Mesangial cell (primary cell): ENCODE results near the gene HEATR3. TPM values are rescaled to one million over a fixed set of nuclear protein-coding genes. Genes with fewer than 3 reads are reported as not detected.

Source experiments
- total RNA-seq: library from RNA; depleted of rRNA; stranded (reverse); fragments of >200 nt; gene quantifications from 2 replicates; pipeline ENCODE4 v1.2.3, GENCODE V29; 2015

The HEATR3 gene
- 12.5 and 17.8 TPM in 2 replicates for total RNA-seq

GRCh38 chr16:50065624-50066481 is at the start of gene HEATR3:
TSS of gene HEATR3 (plus strand) at chr16:50065970. CDS start at chr16:50066132, 162 bp downstream.

DNA sequence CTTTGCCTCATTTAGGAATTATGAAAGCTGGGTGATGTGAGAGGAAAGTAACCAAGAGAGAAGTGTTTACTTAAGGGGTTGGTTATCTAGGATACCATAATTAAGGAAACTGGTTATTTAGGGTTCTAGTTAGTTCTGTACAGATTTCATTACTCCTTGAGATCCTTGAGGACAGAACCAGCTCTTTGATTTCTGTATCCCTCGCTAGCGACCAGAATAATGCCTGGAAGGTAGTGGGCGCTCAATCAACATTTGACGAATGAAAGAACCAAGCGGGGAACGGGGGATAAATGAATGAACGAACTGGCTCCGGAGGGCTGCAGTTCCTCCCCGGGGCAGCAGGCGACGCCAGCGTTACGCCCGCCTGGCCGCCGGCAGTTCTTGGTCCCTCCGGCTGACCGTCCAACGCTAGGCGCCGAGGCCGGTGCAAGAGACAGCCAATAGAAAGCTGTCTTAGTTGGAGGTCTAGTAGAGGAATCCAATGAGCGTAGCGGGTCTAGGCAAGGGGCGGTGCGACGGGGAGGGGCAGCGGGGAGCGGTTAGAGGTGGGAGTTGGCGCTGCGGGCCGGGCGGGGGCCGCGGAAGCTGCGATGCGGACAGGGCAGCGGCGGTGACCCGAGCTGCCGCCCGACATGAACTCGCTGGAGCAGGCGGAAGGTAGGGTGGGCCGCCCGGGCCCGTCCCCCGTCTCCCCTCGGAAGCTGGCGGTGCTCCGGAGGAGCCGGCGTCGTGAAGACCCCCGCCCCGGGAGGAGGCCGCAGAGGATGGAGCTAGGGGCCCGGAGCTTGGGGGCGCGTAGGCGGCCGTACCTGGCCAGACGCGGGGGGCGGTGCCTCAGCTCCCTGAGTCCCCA is 40.9 kb upstream of the HEATR3 start, which contains the start of gene CNEP1R1:
CNEP1R1 (plus strand) TSS at position 542 of the 853 bp plus-strand sequence; CDS start at position 633, 91 bp downstream.

DNA sequence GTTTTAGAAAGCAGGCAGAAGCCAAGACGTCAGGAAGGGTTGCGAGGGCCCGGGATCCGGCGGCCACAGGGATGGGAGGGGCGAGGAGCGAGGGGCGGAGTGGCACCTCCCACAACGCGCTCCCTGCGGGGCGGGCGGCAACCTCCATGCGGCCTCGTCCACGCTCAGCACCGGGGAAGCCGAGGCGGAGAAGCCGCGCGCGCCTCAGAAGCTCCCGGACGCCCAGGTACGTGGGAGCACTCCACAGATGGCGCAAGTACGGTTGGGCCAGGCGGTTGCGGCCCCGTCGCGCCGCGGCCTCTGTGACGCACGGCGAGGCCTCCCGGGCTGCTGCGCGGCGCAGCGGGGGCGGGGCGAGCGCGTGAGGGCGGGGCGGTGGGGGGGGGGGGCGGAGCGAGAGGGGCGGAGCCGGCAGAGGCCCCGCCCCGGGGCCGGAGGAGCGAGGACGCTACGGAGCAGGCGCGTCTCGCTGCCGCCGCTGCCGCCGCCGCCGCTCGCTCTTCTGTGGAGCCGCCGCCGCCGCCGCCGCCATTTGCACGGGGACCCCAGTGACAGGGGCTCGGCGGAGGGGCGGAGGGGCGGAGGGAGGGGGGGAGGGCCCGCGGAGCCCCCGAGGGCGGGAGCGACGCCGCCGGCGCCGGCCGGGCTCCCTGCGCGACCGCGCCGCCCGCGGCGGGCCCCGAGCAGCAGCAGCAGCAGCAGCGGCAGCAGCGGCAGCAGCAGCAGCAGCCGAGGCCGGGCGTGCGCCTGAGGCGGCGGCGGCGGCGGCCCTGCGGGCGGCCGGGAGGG is 87.2 kb downstream of the HEATR3 start, which contains the start of gene TENT4B:
TENT4B (plus strand) TSS at position 500 of the 789 bp plus-strand sequence. CDS start 316 bp downstream, outside the sequence.

Other genes with a start within 250 kb of the HEATR3 start
- 0.98 and 3.7 TPM in 2 replicates for gene ZNF423, start 209.9 kb upstream of the HEATR3 start, total RNA-seq
- 10.8 and 15.0 TPM in 2 replicates for gene CNEP1R1, start 40.7 kb upstream of the HEATR3 start, total RNA-seq
- 5.8 and 6.2 TPM in 2 replicates for gene TENT4B, start 87.3 kb downstream of the HEATR3 start, total RNA-seq
- 25.5 and 38.5 TPM in 2 replicates for gene ADCY7, start 200.6 kb downstream of the HEATR3 start, total RNA-seq